Measurements from ENCODE around the gene RAG1. TPM values are rescaled to one million over a fixed set of nuclear protein-coding genes. Genes with fewer than 3 reads are reported as not detected.
"Not testable (repeated sequence)": the region's sequence is repeated elsewhere in the genome, so short reads cannot be mapped to it uniquely, and the experiment has no call there.

Gene RAG1
- total RNA-seq, 4 donors from 2014 or later, result 0.22 to 0.60 (median 0.41) TPM

GRCh38 chr11:36550385-36551115 lies 17.3 kb upstream of the RAG1 start:
- 24 to 33% methylated on average over 1 of the region's 1 CpG for WGBS, 2 donors
- no peaks in the 10 kb centered on the region for H3K27me3 ChIP-seq

GRCh38 chr11:36557390-36557789 lies 10.4 kb upstream of the RAG1 start:
- H3K4me1 ChIP-seq; H3K36me3 ChIP-seq; DNase-seq (ENCODE audit: low spot score in 2 of 2); H3K4me3 ChIP-seq; H3K9me3 ChIP-seq; H3K27me3 ChIP-seq; H3K27ac ChIP-seq: not testable (repeated sequence)
- 95 to 96% methylated on average over 7 to 17 of the region's 17 CpGs for WGBS, 2 donors

More at GRCh38 chr11:36550385-36551115, 17.3 kb upstream of the RAG1 start:
- TF ChIP-seq CTCF (IDR thresholded peaks at IDR 0.05) (no peak), EP300 (IDR thresholded peaks at IDR 0.05) (no peak), POLR2A (IDR thresholded peaks at IDR 0.05) (no peak)
- no peak for DNase-seq (ENCODE audit: low spot score in 2 of 2)
- Histone ChIP-seq H3K9me3 (no peaks in the 10 kb centered on the region), H3K36me3 (no peaks in the 10 kb centered on the region), H3K4me3 (no peak overlapping the region), H3K27ac (no peak overlapping the region), H3K4me1 (no peaks in the 10 kb centered on the region)

GRCh38 chr11:36557991-36558390 lies 9.8 kb upstream of the RAG1 start:
- TF ChIP-seq EP300 (IDR thresholded peaks at IDR 0.05) (no peak), CTCF (IDR thresholded peaks at IDR 0.05) (no peak), POLR2A (IDR thresholded peaks at IDR 0.05) (no peak)
- Histone ChIP-seq H3K4me3 (no peak overlapping the region), H3K27ac (no peak overlapping the region), H3K9me3 (peaks cover 0 to 6% (median 0%) of the 10 kb centered on the region in 4 donors), H3K27me3 (no peaks in the 10 kb centered on the region), H3K4me1 (no peaks in the 10 kb centered on the region), H3K36me3 (no peaks in the 10 kb centered on the region)
- DNase-seq (ENCODE audit: low spot score in 2 of 2), result no peak

GRCh38 chr11:36558571-36559413 lies 9.0 kb upstream of the RAG1 start:
- no peak overlapping the region for H3K4me3 ChIP-seq
- peaks cover 0 to 6% (median 0%) of the 10 kb centered on the region in 4 donors for H3K9me3 ChIP-seq
- no peaks in the 10 kb centered on the region for H3K4me1 ChIP-seq
- no peaks in the 10 kb centered on the region for H3K36me3 ChIP-seq
- no peak for DNase-seq (ENCODE audit: low spot score in 2 of 2)
- no peaks in the 10 kb centered on the region for H3K27me3 ChIP-seq
- no peak for TF ChIP-seq CTCF (IDR thresholded peaks at IDR 0.05)
- TF ChIP-seq POLR2A (IDR thresholded peaks at IDR 0.05), result no peak
- TF ChIP-seq EP300 (IDR thresholded peaks at IDR 0.05), result no peak
- H3K27ac ChIP-seq, result no peak overlapping the region
- 78 to 84% methylated on average over 4 of the region's 4 CpGs for WGBS, 2 donors

GRCh38 chr11:36564376-36565030 lies 3.3 kb upstream of the RAG1 start:
- WGBS, 2 donors, result 1 to 3% methylated on average over 15 of the region's 15 CpGs
- peaks cover 0 to 6% (median 0%) of the 10 kb centered on the region in 4 donors for H3K9me3 ChIP-seq
- no peaks in the 10 kb centered on the region for H3K4me1 ChIP-seq
- H3K36me3 ChIP-seq, result no peaks in the 10 kb centered on the region
- no peak overlapping the region for H3K27ac ChIP-seq
- H3K27me3 ChIP-seq, result no peaks in the 10 kb centered on the region
- no peak for TF ChIP-seq POLR2A (IDR thresholded peaks at IDR 0.05)
- peak; percentile 50 to 66 (median 55) for TF ChIP-seq CTCF (IDR thresholded peaks at IDR 0.05)
- TF ChIP-seq EP300 (IDR thresholded peaks at IDR 0.05), result no peak
- DNase-seq (ENCODE audit: low spot score in 2 of 2), result peak in 1 of 2 donors; percentile 60
- peak overlapping the region in 2 of 4 donors; percentile 23 to 34 for H3K4me3 ChIP-seq

Measured in tibial nerve (tissue), 4 donors.